Measurements from ENCODE around the gene SLC22A17. TPM values are rescaled to one million over a fixed set of nuclear protein-coding genes. Genes with fewer than 3 reads are reported as not detected.

The SLC22A17 gene
- total RNA-seq = 10.1 and 16.8 TPM in 2 replicates

DNA sequence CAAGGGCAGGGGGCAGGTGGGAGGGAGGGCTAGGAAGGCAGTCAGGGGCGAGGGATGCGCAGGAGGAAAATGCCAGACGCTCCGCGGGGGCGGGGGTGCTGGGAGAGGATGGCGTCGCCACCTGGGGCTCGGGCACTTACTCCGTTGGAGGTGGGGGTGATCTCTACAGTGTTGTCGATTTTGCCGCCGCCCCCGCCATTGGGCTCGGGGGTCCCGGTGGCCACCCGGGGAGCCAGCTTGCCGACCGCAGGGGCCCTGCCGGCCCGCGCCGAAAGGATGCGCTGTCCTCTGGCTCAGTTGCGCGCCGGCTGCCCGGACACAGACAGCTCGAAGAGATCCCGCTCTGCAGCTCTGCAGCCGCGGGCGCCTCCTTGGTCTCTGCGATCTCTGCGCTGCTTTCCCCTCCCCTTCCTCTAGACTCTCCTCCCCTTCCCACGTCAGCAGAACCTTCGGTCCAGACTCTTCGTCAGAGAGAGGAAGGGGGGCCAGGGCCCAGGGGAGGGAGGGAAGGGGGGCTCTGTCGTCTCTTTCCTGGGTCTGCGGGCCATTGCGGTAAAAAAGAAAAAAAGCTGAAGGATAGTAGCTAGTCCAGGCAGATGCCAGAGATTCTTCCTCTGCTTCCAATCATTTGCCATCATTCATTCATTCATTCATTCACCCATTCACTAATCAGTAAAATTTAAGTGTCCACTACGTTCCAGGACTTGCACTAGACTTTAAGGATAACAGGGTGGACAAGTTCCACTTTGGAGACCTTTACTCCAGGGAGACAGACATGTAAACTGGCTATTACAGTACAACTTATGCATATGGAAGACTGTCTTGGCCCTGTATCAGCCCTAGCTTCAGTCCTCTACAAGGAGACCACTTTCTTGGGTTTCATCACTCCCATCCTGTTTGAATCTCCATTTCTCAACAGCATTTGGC lies at the start of gene SLC22A17:
SLC22A17 (minus strand) TSS at position 382 of the 927 bp plus-strand sequence.

DNA sequence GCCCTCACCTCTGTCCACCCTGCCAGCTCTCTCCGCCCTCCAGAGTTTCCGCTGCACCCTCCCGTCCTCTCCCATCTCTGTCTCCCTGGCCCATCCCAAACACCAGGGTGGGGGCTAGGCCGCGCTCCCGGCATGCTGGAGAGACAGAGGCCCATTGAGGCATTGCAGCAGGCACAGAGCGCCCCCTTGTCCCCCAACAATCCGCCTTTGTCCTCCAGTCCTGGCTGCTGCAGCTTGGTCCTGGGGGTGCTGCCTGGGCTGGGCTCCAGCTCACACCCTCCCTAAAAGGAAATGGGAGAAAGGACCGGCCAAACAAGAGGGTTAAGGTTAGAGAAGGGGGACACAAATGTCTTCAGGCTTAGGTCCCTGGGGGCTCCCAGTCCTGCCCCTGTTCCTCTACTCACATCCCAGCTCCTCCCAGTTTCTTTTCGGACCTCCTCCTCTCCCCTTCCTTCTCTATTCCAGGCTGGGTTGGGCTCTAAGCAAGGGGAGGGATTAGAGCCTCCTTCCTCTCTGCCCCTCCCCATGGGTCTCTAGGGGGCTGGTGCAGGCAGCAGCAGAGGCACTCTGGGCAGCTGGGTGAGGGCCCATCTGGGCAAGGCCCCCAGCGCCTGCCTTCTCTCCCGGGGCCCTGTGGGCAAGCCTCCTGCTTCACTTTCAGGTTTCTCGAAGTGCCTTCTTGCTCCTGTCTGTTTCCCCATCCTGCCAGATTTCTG lies 24.0 kb upstream of the SLC22A17 start, which contains the start of gene CMTM5:
CMTM5 (plus strand) TSS at position 565 of the 716 bp plus-strand sequence. CDS start 206 bp downstream, outside the sequence.

DNA sequence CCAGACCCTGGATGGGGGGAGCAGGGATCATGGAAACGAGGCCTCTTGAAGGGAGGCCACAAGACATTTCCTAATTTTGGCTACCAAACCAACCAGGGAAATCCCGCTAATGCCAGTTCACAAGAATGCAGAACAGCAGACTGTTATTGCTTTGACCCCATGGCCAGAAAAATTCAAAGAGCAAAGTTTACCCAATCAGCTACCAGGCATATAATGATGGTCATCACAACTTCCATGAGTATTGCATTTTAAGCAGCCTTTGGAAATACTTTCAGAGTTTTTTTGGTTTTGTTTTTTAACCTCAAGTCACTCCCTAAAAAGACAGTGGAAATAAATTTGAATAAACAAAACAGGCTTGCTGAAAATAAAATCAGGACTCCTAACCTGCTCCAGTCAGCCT lies 19.8 kb upstream of the SLC22A17 start, which contains the start of gene IL25:
IL25 (plus strand) TSS at position 301 of the 400 bp plus-strand sequence.

DNA sequence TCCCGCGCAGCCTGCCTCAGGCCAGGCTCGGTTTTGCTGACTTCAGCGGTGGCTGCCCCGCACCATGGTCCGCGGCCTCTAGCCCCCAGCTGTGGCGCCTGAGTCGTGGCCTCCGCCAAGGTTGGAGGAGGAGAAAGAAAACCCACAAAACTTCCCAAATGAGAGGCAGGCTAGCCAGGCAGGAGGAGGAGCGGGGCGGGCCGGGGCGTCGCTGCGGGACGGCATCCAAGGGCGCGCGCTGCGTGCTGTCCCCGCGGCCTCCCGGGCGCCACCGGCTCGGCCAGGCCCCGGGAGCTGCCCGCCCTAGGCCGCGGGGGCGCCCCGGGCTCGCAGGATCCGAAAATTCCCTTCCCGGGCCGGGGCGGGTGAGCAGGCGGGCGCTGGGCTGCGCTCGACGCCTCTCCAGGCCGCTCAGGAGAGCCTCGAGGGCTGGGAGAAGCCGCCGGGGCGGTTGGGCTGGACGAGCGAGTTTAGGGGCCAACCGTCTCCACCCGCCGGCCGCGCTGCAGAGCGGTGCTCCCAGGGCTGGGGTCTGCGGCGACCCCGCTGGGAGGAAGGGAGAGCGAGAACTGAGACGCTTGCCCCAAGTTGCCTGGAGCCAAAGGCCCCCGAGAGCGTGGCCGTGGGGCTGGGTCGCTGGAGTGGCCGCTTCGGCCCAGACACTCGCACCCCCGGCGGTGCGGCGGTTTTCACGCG lies 12.5 kb upstream of the SLC22A17 start, which contains the start of gene EFS:
EFS (minus strand) TSS at position 137 of the 696 bp plus-strand sequence. CDS start 147 bp downstream, outside the sequence.

DNA sequence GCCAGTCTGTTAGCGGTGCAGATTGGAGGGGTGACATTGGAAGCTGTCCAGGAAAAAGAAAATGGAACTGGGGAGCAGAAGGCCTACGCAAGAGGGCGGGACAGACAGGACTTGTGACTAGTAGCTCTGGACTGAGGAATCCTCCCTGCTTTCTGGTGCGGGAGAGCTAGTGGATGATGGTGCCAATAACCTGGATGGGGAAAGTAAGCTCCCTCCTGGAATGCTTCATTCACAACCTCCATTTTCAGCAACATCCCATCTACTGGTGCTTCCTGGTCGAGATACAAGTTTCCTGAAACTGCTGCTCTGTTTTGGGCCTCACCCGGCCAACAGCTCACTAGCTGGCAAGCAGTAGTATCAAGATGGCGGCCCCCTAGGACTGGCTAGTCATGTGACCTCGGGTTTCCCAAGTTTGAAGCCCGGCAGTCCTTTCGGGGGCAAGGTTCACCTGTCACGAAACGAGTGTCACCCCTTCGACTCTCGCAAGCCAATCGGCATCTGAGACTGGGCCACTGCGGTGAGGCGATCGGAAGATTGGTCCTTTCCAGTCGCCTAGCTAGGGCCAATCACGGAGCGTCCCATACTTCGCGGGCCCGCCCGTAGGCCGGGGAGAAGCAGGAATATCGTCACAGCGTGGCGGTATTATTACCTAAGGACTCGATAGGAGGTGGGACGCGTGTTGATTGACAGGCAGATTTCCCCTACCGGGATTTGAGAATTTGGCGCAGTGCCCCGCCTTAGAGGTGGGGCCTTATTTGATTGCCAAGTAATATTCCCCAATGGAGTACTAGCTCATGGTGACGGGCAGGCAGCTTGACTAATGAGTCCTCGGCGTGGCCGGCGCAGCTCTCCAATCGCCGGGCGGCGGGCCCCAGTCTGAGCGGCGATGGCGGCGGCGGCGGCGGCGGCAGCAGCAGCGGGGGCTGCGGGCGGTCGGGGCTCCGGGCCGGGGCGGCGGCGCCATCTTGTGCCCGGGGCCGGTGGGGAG lies 31.8 kb downstream of the SLC22A17 start, which contains the start of gene PABPN1:
PABPN1 (plus strand) TSS at position 874 of the 988 bp plus-strand sequence; CDS start at position 887, 13 bp downstream.

DNA sequence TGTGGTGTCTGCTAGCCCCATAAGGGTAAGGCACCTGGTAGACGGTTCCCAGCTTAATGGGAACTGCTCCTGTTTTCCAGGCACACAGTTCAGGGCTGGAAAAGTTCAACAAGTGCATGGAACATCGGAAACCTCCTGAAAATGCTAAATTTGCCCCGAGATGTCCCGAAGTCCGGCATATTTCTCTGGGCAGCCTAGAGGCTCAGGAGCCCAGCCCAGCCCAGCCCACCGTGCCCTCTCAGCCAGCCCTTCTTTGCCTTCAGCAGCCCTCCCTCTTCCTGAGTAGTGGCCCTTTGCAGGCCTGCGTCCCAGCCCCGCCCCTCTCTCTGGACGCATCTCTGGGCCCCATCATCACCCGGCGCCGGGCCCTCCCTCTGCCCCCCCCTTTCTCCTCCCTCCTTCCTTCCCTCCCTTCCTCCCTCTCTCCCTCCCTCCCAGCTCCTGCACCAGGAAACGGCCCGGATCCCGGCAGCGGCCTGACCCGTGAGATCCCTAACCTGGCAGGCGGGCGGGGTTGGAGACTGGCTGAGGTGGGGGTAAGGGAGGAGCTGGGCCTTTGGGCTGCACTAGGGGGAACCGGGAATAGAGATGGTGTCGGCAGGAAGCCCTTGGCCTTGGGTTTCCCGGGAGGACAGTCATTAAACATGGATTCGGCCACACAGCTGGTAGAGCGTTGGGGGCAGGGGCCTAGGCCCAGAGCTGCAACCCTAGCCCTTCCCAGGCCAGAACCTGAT lies 46.1 kb downstream of the SLC22A17 start, which contains the start of gene BCL2L2:
BCL2L2 (plus strand) TSS at position 422 of the 734 bp plus-strand sequence. CDS start 935 bp downstream, outside the sequence.

DNA sequence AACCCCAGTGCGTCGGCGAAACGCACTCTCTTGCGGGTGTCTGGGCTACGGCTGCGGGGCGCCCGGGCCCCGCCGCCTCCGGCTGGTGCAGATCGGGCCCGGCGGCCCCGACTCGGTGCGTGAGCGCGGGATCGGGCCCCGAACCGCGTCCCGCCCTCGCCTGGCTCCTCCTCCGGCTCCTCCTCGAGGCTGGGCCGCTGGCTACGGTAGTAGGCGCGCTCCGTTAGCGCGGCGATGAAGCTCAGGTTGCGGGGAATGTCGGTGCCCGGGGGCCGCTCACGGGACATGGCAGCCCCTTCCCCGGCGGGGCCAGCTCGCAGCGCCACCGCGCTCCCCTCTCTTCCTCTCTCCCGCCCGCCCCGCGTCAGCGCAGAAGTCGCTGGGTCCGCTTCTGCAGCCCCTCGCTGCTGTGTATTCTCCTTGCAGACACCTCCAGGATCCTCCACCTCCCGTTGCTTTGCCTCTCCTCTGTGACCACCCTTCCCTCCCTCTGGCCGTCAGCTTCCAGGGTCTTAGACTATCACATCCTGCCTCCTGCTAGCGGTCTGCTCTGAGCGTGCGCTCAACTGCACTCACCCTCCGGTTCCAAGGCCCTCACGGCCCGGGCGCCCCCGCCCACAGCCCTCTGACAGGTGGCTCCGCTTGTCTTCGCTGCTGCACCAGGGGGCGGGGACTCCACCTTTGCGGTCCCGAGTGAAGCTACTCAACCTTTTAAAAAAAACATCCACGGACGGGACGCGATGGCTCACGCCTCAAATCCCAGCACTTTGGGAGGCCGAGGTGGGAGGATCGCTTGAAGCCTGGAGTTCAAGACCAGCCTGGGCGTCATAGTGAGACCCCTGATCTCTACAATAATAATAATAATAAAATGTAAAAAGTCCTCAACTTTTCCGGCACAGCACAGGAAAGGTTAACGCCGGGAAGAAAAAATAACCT lies 50.1 kb downstream of the SLC22A17 start, which contains the start of gene PPP1R3E:
PPP1R3E (minus strand) TSS at position 570 of the 936 bp plus-strand sequence; CDS start at position 287, 283 bp downstream.

Other genes starting within 250 kb of the SLC22A17 start
- 0.58 TPM in 1 of 2 replicates, not detected in the other for gene CIROP, start 247.9 kb downstream of the SLC22A17 start, total RNA-seq
- not detected in 2 replicates for gene CEBPE, start 233.6 kb downstream of the SLC22A17 start, total RNA-seq
- gene SLC7A8, start 169.2 kb downstream of the SLC22A17 start, total RNA-seq = 6.9 and 13.1 TPM in 2 replicates
- not detected in 2 replicates for gene RNF212B, start 115.0 kb downstream of the SLC22A17 start, total RNA-seq
- 9.6 and 14.4 TPM in 2 replicates for gene HOMEZ, start 66.8 kb downstream of the SLC22A17 start, total RNA-seq
- gene PPP1R3E, start 50.0 kb downstream of the SLC22A17 start, total RNA-seq = 1.1 and 1.2 TPM in 2 replicates
- 16.7 and 21.1 TPM in 2 replicates for gene BCL2L2, start 46.1 kb downstream of the SLC22A17 start, total RNA-seq
- 59.5 and 63.1 TPM in 2 replicates for gene PABPN1, start 31.4 kb downstream of the SLC22A17 start, total RNA-seq
- gene EFS, start 12.3 kb upstream of the SLC22A17 start, total RNA-seq = 10.5 and 11.8 TPM in 2 replicates
- gene IL25, start 19.9 kb upstream of the SLC22A17 start, total RNA-seq = not detected in 2 replicates
- gene CMTM5, start 24.2 kb upstream of the SLC22A17 start, total RNA-seq = not detected in 2 replicates
- gene MYH6, start 55.4 kb upstream of the SLC22A17 start, total RNA-seq = not detected in 2 replicates
- gene MYH7, start 82.8 kb upstream of the SLC22A17 start, total RNA-seq = not detected in 2 replicates
- gene NGDN, start 116.8 kb upstream of the SLC22A17 start, total RNA-seq = 23.4 and 26.8 TPM in 2 replicates
- 1.9 TPM in 1 of 2 replicates, not detected in the other for gene ZFHX2, start 198.9 kb upstream of the SLC22A17 start, total RNA-seq
- gene THTPA, start 203.4 kb upstream of the SLC22A17 start, total RNA-seq = 10.3 and 22.5 TPM in 2 replicates
- 15.9 and 23.0 TPM in 2 replicates for gene AP1G2, start 214.9 kb upstream of the SLC22A17 start, total RNA-seq
- gene JPH4, start 225.9 kb upstream of the SLC22A17 start, total RNA-seq = not detected in 2 replicates